MM.1S (cell line): ENCODE data around the gene ZMIZ1.

Source experiments
- EZH2 ChIP-seq: fragments of 300-600 bp; sonication (generic); optimal IDR thresholded peaks from 2 replicates; pipeline ENCODE3; 2017; ENCODE audit warnings: low read depth, mild to moderate bottlenecking, antibody characterized with exemption, low read length, mixed read lengths
- EZH2phosphoT487 ChIP-seq: fragments of 300-600 bp; sonication (generic); IDR thresholded peaks from 2 replicates; pipeline ENCODE4 v1.6.1; 2018; ENCODE audit warnings: antibody characterized with exemption, low read length
- TF ChIP-seq, protein P1 (sequence below): fragments of 300-600 bp; sonication (generic); IDR thresholded peaks from 2 replicates; pipeline ENCODE4 v1.5.1; 2016; ENCODE audit warnings: antibody characterized with exemption, low read length, mixed read lengths

DNA sequence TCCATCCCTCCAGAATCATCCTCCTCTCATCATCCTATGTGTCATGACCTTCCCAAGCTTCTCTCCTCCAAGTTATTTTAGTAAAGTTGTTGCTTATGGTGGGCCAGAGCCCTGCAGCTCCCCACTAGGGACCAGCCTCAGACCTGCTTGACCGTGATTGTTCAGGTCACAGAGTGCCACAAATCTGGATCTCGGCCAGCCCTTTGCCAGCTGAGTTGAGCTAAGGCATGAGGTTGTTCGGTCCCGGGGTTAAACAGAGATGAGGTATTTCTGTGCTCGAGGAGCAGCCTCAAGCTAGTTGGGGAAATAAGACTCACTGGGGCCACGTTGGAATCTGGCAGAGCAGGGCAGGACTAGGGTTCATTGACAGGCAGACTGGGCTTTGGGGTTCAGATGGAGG is 212.2 kb downstream of the ZMIZ1 start:
- TF ChIP-seq, protein P1, sequence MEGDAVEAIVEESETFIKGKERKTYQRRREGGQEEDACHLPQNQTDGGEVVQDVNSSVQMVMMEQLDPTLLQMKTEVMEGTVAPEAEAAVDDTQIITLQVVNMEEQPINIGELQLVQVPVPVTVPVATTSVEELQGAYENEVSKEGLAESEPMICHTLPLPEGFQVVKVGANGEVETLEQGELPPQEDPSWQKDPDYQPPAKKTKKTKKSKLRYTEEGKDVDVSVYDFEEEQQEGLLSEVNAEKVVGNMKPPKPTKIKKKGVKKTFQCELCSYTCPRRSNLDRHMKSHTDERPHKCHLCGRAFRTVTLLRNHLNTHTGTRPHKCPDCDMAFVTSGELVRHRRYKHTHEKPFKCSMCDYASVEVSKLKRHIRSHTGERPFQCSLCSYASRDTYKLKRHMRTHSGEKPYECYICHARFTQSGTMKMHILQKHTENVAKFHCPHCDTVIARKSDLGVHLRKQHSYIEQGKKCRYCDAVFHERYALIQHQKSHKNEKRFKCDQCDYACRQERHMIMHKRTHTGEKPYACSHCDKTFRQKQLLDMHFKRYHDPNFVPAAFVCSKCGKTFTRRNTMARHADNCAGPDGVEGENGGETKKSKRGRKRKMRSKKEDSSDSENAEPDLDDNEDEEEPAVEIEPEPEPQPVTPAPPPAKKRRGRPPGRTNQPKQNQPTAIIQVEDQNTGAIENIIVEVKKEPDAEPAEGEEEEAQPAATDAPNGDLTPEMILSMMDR: no peak
- TF ChIP-seq EZH2 (no peak), EZH2phosphoT487 (no peak)
